AG04449 (cell line): ENCODE measurements around the gene C1QTNF8.
"Not testable (repeated sequence)": the region's sequence is repeated elsewhere in the genome, so short reads cannot be mapped to it uniquely, and the experiment has no call there.

Experiments
- CTCF ChIA-PET: fragments of 350-600 bp; formaldehyde crosslinking; extraction: SDS; loops from one replicate; lab custom pipeline; 2021; ENCODE audit warnings: antibody characterized with exemption; lab: Yijun Ruan, JAX
- POLR2A ChIA-PET: fragments of 400-600, 350-600 bp; formaldehyde crosslinking; extraction: SDS; loops from one replicate; lab custom pipeline; 2020; ENCODE audit warnings: antibody characterized with exemption, inconsistent platforms; lab: Yijun Ruan, JAX
- DNase-seq: peaks from one replicate; pipeline ENCODE4 v3.0.0-alpha.2; 2010; ENCODE audit warnings: low read depth, low spot score
- H3K4me3 ChIP-seq: 2 replicates; pipeline ENCODE4 v1.5.1; 2011; ENCODE audit warnings: low read depth, mild to moderate bottlenecking, control low read depth, low read length
- CTCF ChIP-seq: IDR thresholded peaks from one replicate; pipeline ENCODE4 v1.5.1; 2011; ENCODE audit warnings: mild to moderate bottlenecking, moderate library complexity, low read length, control low read depth, inconsistent platforms; ENCODE audit not compliant: insufficient read depth; ENCODE audit errors: missing control alignments

C1QTNF8 gene

GRCh38 chr16:1088295-1089170 lies 7.5 kb downstream of the C1QTNF8 start:
- ChIA-PET POLR2A (no interaction called here), CTCF (interaction anchor here (1.4 kb wide), 1 partner anchor 15 kb away, joined by 4 read pairs; no protein-coding TSS in a partner anchor)
- no peak for DNase-seq
- TF ChIP-seq CTCF: no peak
- H3K4me3 ChIP-seq: no peak overlapping the region

GRCh38 chr16:1086443-1086842 lies 9.6 kb downstream of the C1QTNF8 start:
- POLR2A ChIA-PET, H3K4me3 ChIP-seq, DNase-seq: not testable (repeated sequence)
- CTCF ChIA-PET: interaction anchor here (1.9 kb wide), 1 partner anchor 29 kb away, joined by 7 read pairs; no protein-coding TSS in a partner anchor

- CTCF ChIA-PET: no interaction called here
- POLR2A ChIA-PET: no interaction called here
- no peak for TF ChIP-seq CTCF
- no peak for DNase-seq
- no peak overlapping the region for H3K4me3 ChIP-seq
These were observed 11.1 kb downstream of the C1QTNF8 start for GRCh38 chr16:1084971-1085370.

GRCh38 chr16:1082952-1083675 lies 12.9 kb downstream of the C1QTNF8 start:
- ChIA-PET POLR2A (no interaction called here), CTCF (interaction anchor here (0.9 to 1.4 kb wide), 3 partner anchors 20 to 28 kb away, joined by 3 read pairs; no protein-coding TSS in a partner anchor)
- no peak overlapping the region for H3K4me3 ChIP-seq
- no peak for DNase-seq
- TF ChIP-seq CTCF: no peak

GRCh38 chr16:1082266-1082951 lies 13.6 kb downstream of the C1QTNF8 start:
- ChIA-PET POLR2A (no interaction called here), CTCF (interaction anchor here (0.9 to 1.4 kb wide), 2 partner anchors 20 to 27 kb away, joined by 3 read pairs; no protein-coding TSS in a partner anchor)
- no peak overlapping the region for H3K4me3 ChIP-seq
- no peak for DNase-seq
- no peak for TF ChIP-seq CTCF

- POLR2A ChIA-PET: no interaction called here
- TF ChIP-seq CTCF: no peak
- CTCF ChIA-PET: interaction anchor here (1.4 kb wide), 1 partner anchor 21 kb away, joined by 3 read pairs; no protein-coding TSS in a partner anchor
- DNase-seq: no peak
- no peak overlapping the region for H3K4me3 ChIP-seq
These were observed 14.2 kb downstream of the C1QTNF8 start for GRCh38 chr16:1081734-1082265.
